Chondrocyte (in vitro differentiated cells): Measurements from ENCODE around the gene ADGRD1. TPM values are rescaled to one million over a fixed set of nuclear protein-coding genes. Genes with fewer than 3 reads are reported as not detected.
A peak's percentile ranks its signal among the peaks of the same experiment; 100 is the strongest.

Experiments used
- DNase-seq: peaks from one replicate; pipeline ENCODE4 v3.0.0; 2021; ENCODE audit warnings: mixed read lengths, low spot score
- H3K27ac Mint-ChIP-seq: one replicate; pipeline ENCODE4 v1.8.0; 2021; ENCODE audit warnings: mild to moderate bottlenecking, moderate library complexity, mixed read lengths; ENCODE audit not compliant: unreplicated experiment
- H3K27me3 Mint-ChIP-seq: 2 replicates; pipeline ENCODE4 v1.8.0; 2021; ENCODE audit warnings: low read depth, mixed read lengths
- H3K36me3 Mint-ChIP-seq: 2 replicates; pipeline ENCODE4 v1.8.0; 2021; ENCODE audit warnings: low read depth, mixed read lengths
- H3K4me1 Mint-ChIP-seq: 2 replicates; pipeline ENCODE4 v1.8.0; 2021; ENCODE audit warnings: low read depth, mild to moderate bottlenecking, mixed read lengths
- H3K4me3 Mint-ChIP-seq: one replicate; pipeline ENCODE4 v1.8.0; 2021; ENCODE audit warnings: mild to moderate bottlenecking, moderate library complexity, mixed read lengths; ENCODE audit not compliant: unreplicated experiment
- H3K9me3 Mint-ChIP-seq: 2 replicates; pipeline ENCODE4 v1.8.0; 2021; ENCODE audit warnings: low read depth, mixed read lengths
- total RNA-seq: library from RNA; stranded (reverse); gene quantifications from 3 replicates; pipeline ENCODE4 v1.2.1, GENCODE V29; 2021
- TF ChIP-seq, protein P1 (sequence below): fragments of 200-600 bp; sonication (generic); IDR thresholded peaks from 2 replicates; pipeline ENCODE4 v1.5.0; 2021; ENCODE audit warnings: antibody characterized with exemption, mild to moderate bottlenecking, moderate library complexity

ADGRD1 gene
- total RNA-seq, 1 donor from 2014 or later, result 4.7 TPM

DNA sequence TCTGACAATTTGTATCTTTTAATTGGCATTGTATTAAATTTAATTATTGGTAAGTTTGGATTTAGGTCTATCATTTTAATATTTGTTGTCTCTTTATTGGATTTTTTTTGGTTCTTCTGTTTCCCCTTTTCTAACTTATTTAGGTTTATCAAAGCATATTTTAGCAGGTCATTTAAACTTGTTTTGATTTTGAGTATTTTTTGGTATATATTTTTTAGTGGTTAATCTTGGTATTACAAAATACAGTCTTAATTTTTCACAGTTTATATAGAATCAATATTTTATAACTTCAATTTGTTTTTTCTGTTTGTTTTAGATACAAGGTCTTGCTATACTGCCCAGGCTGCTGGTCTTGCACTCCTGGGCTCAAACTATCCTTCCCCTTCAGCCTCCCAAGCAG, 15.5 kb upstream of the ADGRD1 start:
- H3K27ac Mint-ChIP-seq, result no peak overlapping the region
- no peak for DNase-seq
- H3K36me3 Mint-ChIP-seq, result peaks cover 5% of the 10 kb centered on the region
- peaks cover 31% of the 10 kb centered on the region for H3K9me3 Mint-ChIP-seq
- H3K4me1 Mint-ChIP-seq, result no peaks in the 10 kb centered on the region
- H3K4me3 Mint-ChIP-seq, result no peak overlapping the region
- H3K27me3 Mint-ChIP-seq, result peaks cover 10% of the 10 kb centered on the region
- TF ChIP-seq, protein P1, sequence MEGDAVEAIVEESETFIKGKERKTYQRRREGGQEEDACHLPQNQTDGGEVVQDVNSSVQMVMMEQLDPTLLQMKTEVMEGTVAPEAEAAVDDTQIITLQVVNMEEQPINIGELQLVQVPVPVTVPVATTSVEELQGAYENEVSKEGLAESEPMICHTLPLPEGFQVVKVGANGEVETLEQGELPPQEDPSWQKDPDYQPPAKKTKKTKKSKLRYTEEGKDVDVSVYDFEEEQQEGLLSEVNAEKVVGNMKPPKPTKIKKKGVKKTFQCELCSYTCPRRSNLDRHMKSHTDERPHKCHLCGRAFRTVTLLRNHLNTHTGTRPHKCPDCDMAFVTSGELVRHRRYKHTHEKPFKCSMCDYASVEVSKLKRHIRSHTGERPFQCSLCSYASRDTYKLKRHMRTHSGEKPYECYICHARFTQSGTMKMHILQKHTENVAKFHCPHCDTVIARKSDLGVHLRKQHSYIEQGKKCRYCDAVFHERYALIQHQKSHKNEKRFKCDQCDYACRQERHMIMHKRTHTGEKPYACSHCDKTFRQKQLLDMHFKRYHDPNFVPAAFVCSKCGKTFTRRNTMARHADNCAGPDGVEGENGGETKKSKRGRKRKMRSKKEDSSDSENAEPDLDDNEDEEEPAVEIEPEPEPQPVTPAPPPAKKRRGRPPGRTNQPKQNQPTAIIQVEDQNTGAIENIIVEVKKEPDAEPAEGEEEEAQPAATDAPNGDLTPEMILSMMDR, result peak; percentile 12

DNA sequence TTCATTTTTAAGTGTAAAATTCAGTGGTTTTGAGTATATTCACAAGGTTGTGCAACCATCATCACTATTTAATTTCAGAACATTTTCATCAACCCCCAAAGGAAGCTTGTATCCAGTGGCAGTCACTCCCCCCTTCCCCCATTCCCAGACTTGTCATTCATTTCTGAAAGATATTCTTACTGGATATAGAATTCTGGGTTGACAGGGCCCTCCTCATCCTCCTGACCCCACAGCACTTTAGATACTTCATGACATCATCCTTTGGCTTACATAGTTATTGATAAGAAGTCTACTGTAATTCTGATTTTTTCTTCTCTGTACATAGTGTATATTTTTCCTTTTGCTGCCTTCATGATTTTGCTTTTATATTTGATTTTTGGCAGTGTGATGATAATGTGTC, 8.8 kb upstream of the ADGRD1 start:
- TF ChIP-seq, protein P1, result no peak
- Mint-ChIP-seq H3K9me3 (peaks cover 33% of the 10 kb centered on the region), H3K36me3 (peaks cover 8% of the 10 kb centered on the region), H3K27me3 (peaks cover 3% of the 10 kb centered on the region), H3K4me3 (no peak overlapping the region), H3K27ac (no peak overlapping the region), H3K4me1 (no peaks in the 10 kb centered on the region)
- no peak for DNase-seq

DNA sequence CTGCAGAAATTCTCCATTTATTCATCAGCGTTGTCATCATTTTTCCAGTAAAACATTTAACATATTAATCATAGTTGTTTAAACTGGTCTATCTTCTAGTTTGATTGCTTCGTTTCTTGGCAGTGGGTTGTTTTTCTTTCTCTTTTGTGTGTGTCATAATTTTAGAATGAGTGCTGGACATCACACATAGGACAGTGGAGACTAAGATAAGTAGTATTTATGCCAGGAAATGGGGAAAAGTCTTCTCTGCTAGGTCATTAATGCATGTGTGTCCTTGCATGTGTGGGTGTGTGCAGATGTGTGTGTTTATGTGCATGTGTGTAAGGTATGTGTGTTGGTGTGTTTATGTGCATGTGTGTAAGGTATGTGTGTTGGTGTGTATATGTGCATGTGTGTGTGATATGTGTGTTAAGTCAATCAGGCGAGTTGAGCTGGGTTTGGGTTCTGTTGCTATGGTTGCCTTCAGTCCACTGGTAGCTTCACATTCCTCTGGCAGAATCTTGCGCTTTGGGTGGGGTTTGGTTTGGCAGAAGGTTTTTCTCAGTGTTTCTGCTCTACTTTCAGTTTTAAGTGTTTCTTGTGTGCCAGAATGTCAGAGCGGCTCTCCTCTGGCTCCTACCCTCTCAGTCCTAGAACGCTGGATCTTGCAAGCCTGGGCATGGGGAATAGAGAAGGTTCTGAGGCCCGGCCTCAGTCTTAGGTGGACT, 7.8 kb upstream of the ADGRD1 start:
- no peaks in the 10 kb centered on the region for H3K4me1 Mint-ChIP-seq
- H3K27ac Mint-ChIP-seq, result no peak overlapping the region
- DNase-seq, result no peak
- peaks cover 8% of the 10 kb centered on the region for H3K36me3 Mint-ChIP-seq
- H3K9me3 Mint-ChIP-seq, result peaks cover 25% of the 10 kb centered on the region
- TF ChIP-seq, protein P1, result no peak
- peaks cover 3% of the 10 kb centered on the region for H3K27me3 Mint-ChIP-seq
- no peak overlapping the region for H3K4me3 Mint-ChIP-seq

DNA sequence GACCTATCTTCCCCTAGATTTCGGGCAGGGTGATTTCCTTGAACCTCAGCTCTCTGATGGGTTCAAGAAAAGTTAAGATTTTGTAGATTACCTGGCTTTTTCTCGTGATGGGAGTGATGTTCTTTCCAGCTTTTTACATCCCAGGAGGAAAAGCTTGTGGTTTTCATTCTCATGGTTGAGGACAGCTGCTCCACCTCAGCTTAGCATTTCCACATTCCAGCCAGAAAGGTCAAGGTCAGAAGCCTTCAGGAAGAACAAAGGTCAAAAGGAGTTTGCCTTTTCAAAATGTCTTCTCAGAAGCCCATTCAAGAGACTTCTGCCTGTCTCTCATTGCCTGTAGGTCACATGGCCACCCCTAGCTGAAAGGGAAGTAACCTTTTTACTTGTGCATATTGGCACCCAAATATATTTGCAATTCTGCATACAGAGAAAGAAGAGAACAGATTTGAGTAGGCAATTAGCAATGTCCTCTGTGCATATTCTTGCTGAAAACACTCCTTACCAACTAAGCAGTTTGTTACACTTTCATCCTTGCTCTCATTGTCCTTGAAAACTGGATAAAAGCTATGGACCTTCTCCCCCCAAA, 6.6 kb upstream of the ADGRD1 start:
- H3K9me3 Mint-ChIP-seq, result peaks cover 25% of the 10 kb centered on the region
- TF ChIP-seq, protein P1, result no peak
- peaks cover 3% of the 10 kb centered on the region for H3K27me3 Mint-ChIP-seq
- H3K4me3 Mint-ChIP-seq, result no peak overlapping the region
- H3K27ac Mint-ChIP-seq, result no peak overlapping the region
- H3K36me3 Mint-ChIP-seq, result peaks cover 8% of the 10 kb centered on the region
- no peak for DNase-seq
- no peaks in the 10 kb centered on the region for H3K4me1 Mint-ChIP-seq

DNA sequence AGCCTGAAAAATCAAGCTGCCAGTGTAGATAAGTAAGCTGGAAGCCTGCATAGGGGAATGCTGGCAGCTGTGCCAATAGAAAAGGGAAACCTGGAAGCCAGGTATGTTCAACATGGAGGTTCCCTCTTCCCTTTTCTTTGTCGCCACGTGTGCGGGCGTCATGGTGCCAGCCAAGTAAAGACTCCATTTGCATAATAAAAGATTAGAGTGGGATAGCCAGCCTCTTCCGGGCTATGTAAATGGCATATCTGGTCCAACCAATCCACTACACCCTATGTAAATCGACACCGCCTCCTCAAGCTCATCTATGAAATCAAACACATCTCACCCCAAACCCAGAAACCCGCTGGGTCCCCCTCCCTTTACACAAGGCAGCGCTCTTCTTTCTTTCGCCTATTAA, 5.6 kb upstream of the ADGRD1 start:
- H3K9me3 Mint-ChIP-seq, result peaks cover 25% of the 10 kb centered on the region
- no peak overlapping the region for H3K27ac Mint-ChIP-seq
- H3K27me3 Mint-ChIP-seq, result peaks cover 3% of the 10 kb centered on the region
- peaks cover 4% of the 10 kb centered on the region for H3K4me1 Mint-ChIP-seq
- TF ChIP-seq, protein P1, result no peak
- H3K36me3 Mint-ChIP-seq, result peaks cover 8% of the 10 kb centered on the region
- H3K4me3 Mint-ChIP-seq, result no peak overlapping the region
- DNase-seq, result no peak
